ENCODE results near the gene CCDC110.

Gene CCDC110

GRCh38 chr4:185488650-185489049, 17.1 kb upstream of the CCDC110 start:
- 0 out of 2 replicates have a peak, but pooled peaks cover 3% of the 10 kb centered on the region for H3K9me3 ChIP-seq (replicated peaks; ENCODE audit: insufficient read depth, low read length)
- DNase-seq = no peak
- no peaks in the 10 kb centered on the region for H3K36me3 ChIP-seq (replicated peaks; ENCODE audit: insufficient read depth, low read length)
- TF ChIP-seq EZH2 (optimal IDR thresholded peaks at IDR 0.05; ENCODE audit: low read depth, low read length) (no peak), CTCF (IDR thresholded peaks at IDR 0.05; ENCODE audit: low read length) (no peak)
- no peaks in the 10 kb centered on the region for H3K79me2 ChIP-seq (ENCODE audit: low read length)
- H3K27me3 ChIP-seq (replicated peaks; ENCODE audit: insufficient read depth, low read length) = no peaks in the 10 kb centered on the region
- H3F3A ChIP-seq (ENCODE audit: insufficient read depth, low read length) = no peaks in the 10 kb centered on the region
- H3K4me2 ChIP-seq (ENCODE audit: low read depth, low read length) = no peak overlapping the region
- H3K9ac ChIP-seq (ENCODE audit: low read length) = no peak overlapping the region
- no peaks in the 10 kb centered on the region for H3K4me1 ChIP-seq (ENCODE audit: low read length)
- H2AFZ ChIP-seq (ENCODE audit: low read length) = no peak overlapping the region
- H3K27ac ChIP-seq (ENCODE audit: low read length) = no peak overlapping the region
- no peaks in the 10 kb centered on the region for H4K20me1 ChIP-seq (ENCODE audit: insufficient read depth, low read length)
- H3K4me3 ChIP-seq (ENCODE audit: low read length) = no peak overlapping the region
- H3K9me2 ChIP-seq (replicated peaks; ENCODE audit: insufficient read depth, low read length) = no peaks in the 10 kb centered on the region

- TF ChIP-seq EZH2 (optimal IDR thresholded peaks at IDR 0.05; ENCODE audit: low read depth, low read length) (no peak), CTCF (IDR thresholded peaks at IDR 0.05; ENCODE audit: low read length) (no peak), EZH2phosphoT487 (IDR thresholded peaks at IDR 0.05; ENCODE audit: low read length) (no peak)
- Histone ChIP-seq H3K4me2 (ENCODE audit: low read depth, low read length) (peak overlapping the region; percentile 73), H3K27me3 (replicated peaks; ENCODE audit: insufficient read depth, low read length) (no peaks in the 10 kb centered on the region)
Measured at GRCh38 chr4:185481401-185481800, 9.9 kb upstream of the CCDC110 start.

GRCh38 chr4:185480016-185480732, 8.6 kb upstream of the CCDC110 start:
- Histone ChIP-seq H3K4me1 (ENCODE audit: low read length) (peaks cover 37% of the 10 kb centered on the region), H3K4me2 (ENCODE audit: low read depth, low read length) (peak overlapping the region; percentile 73), H3K36me3 (replicated peaks; ENCODE audit: insufficient read depth, low read length) (no peaks in the 10 kb centered on the region), H3K9me3 (replicated peaks; ENCODE audit: insufficient read depth, low read length) (no peaks in the 10 kb centered on the region), H4K20me1 (ENCODE audit: insufficient read depth, low read length) (no peaks in the 10 kb centered on the region), H3K79me2 (ENCODE audit: low read length) (peaks cover 4% of the 10 kb centered on the region; the same call in 1 of the 2 replicates), H3F3A (ENCODE audit: insufficient read depth, low read length) (peaks cover 36% of the 10 kb centered on the region), H3K9me2 (replicated peaks; ENCODE audit: insufficient read depth, low read length) (no peaks in the 10 kb centered on the region), H3K4me3 (ENCODE audit: low read length) (peak overlapping the region; percentile 51), H3K9ac (ENCODE audit: low read length) (peak overlapping the region; percentile 79), H3K27me3 (replicated peaks; ENCODE audit: insufficient read depth, low read length) (no peaks in the 10 kb centered on the region), H2AFZ (ENCODE audit: low read length) (peak overlapping the region; percentile 40), H3K27ac (ENCODE audit: low read length) (peak overlapping the region; percentile 85)
- peak; percentile 25 for DNase-seq
- TF ChIP-seq EZH2phosphoT487 (IDR thresholded peaks at IDR 0.05; ENCODE audit: low read length) = no peak
- TF ChIP-seq CTCF (IDR thresholded peaks at IDR 0.05; ENCODE audit: low read length) = no peak
- no peak for TF ChIP-seq EZH2 (optimal IDR thresholded peaks at IDR 0.05; ENCODE audit: low read depth, low read length)

More at GRCh38 chr4:185481401-185481800, 9.9 kb upstream of the CCDC110 start:
- Histone ChIP-seq H3K4me1 (ENCODE audit: low read length) (peaks cover 37% of the 10 kb centered on the region), H3K27ac (ENCODE audit: low read length) (peak overlapping the region; percentile 85; the same call in 1 of the 2 replicates), H3K36me3 (replicated peaks; ENCODE audit: insufficient read depth, low read length) (no peaks in the 10 kb centered on the region), H3K9me2 (replicated peaks; ENCODE audit: insufficient read depth, low read length) (no peaks in the 10 kb centered on the region), H2AFZ (ENCODE audit: low read length) (no peak overlapping the region), H3F3A (ENCODE audit: insufficient read depth, low read length) (peaks cover 36% of the 10 kb centered on the region), H4K20me1 (ENCODE audit: insufficient read depth, low read length) (no peaks in the 10 kb centered on the region), H3K79me2 (ENCODE audit: low read length) (peaks cover 4% of the 10 kb centered on the region; the same call in 1 of the 2 replicates), H3K9ac (ENCODE audit: low read length) (peak overlapping the region; percentile 79; the same call in 1 of the 2 replicates), H3K9me3 (replicated peaks; ENCODE audit: insufficient read depth, low read length) (no peaks in the 10 kb centered on the region), H3K4me3 (ENCODE audit: low read length) (peak overlapping the region; percentile 51; the same call in 1 of the 2 replicates)
- DNase-seq = no peak
